ENCODE data around the gene PTPRK.

GRCh38 chr6:128491610-128492206 lies 28.7 kb downstream of the PTPRK start:
- no peak for TF ChIP-seq POLR2A (IDR thresholded peaks at IDR 0.05)
- no peak for TF ChIP-seq EP300 (IDR thresholded peaks at IDR 0.05)
- TF ChIP-seq CTCF (IDR thresholded peaks at IDR 0.05): no peak

Data from sigmoid colon (tissue), 4 donors.